GM21423 (cell line): ENCODE results near the gene CNPY1.
"Not testable (repeated sequence)": the region's sequence is repeated elsewhere in the genome, so short reads cannot be mapped to it uniquely, and the experiment has no call there.

ENCODE experiments used
- ATAC-seq: cut with Tn5 transposase; IDR thresholded peaks from one replicate; pipeline ENCODE4 v1.9.1; 2021; ENCODE audit warnings: mild to moderate bottlenecking, moderate library complexity; ENCODE audit not compliant: unreplicated experiment

CNPY1 gene

GRCh38 chr7:155534691-155535090 lies 11.7 kb downstream of the CNPY1 start:
- no peak for ATAC-seq

GRCh38 chr7:155533827-155534690 lies 12.3 kb downstream of the CNPY1 start:
- peak; percentile 56 for ATAC-seq

- ATAC-seq = no peak
Observed at GRCh38 chr7:155533120-155533826, 13.1 kb downstream of the CNPY1 start.

- ATAC-seq = no peak
Observed at GRCh38 chr7:155532792-155533119, 13.6 kb downstream of the CNPY1 start.

GRCh38 chr7:155531681-155532080 lies 14.7 kb downstream of the CNPY1 start:
- ATAC-seq = no peak

- ATAC-seq = no peak
Observed at GRCh38 chr7:155530601-155531000, 15.8 kb downstream of the CNPY1 start.

- ATAC-seq = no peak
Observed at GRCh38 chr7:155529845-155530244, 16.5 kb downstream of the CNPY1 start.

GRCh38 chr7:155529346-155529745 lies 17.0 kb downstream of the CNPY1 start:
- no peak for ATAC-seq

GRCh38 chr7:155527664-155528063 lies 18.7 kb downstream of the CNPY1 start:
- no peak for ATAC-seq

GRCh38 chr7:155526225-155526624 lies 20.1 kb downstream of the CNPY1 start:
- no peak for ATAC-seq

GRCh38 chr7:155524018-155524556 lies 22.3 kb downstream of the CNPY1 start:
- ATAC-seq = no peak

GRCh38 chr7:155523168-155523675 lies 23.1 kb downstream of the CNPY1 start:
- ATAC-seq = no peak

GRCh38 chr7:155521743-155522398 lies 24.5 kb downstream of the CNPY1 start:
- ATAC-seq = no peak

- no peak for ATAC-seq
Observed at GRCh38 chr7:155521007-155521742, 25.2 kb downstream of the CNPY1 start.

- no peak for ATAC-seq
Observed at GRCh38 chr7:155520114-155520513, 26.2 kb downstream of the CNPY1 start.

- not testable (repeated sequence) for ATAC-seq
Observed at GRCh38 chr7:155519358-155519757, 27.0 kb downstream of the CNPY1 start.

GRCh38 chr7:155518633-155519032 lies 27.7 kb downstream of the CNPY1 start:
- no peak for ATAC-seq

- no peak for ATAC-seq
Observed at GRCh38 chr7:155517969-155518368, 28.4 kb downstream of the CNPY1 start.

- ATAC-seq = no peak
Observed at GRCh38 chr7:155517452-155517851, 28.9 kb downstream of the CNPY1 start.

- ATAC-seq = no peak
Observed at GRCh38 chr7:155516466-155516865, 29.9 kb downstream of the CNPY1 start.

GRCh38 chr7:155515318-155515717 lies 31.0 kb downstream of the CNPY1 start:
- no peak for ATAC-seq
